Measurements from ENCODE around the gene LCE1D.

LCE1D gene, protein sequence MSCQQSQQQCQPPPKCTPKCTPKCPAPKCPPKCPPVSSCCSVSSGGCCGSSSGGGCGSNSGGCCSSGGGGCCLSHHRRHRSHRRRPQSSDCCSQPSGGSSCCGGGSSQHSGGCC

DNA sequence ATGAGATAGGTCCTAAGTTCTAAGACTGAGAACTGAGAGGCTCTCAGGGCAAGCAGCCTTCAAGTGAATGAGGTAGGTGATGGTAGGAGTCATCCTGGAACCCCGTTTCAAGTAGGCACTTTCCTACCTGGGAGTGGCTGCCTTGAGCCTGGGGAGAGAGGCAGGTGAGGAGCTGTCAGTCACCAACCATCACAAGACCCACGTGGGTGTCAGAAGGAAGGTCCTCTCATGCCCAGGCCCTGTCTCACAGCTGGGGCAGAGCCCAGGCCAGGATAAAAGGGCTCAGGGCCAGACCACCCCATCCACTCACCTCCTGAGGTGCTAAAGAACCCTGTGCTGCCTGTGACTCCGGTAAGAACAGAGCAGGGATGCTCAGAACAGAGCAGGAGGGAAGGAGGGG, at the start of gene LCE1D:
Gene LCE1D, plus strand, starts transcription at position 301 of the 400 bp plus-strand sequence. CDS start 1,074 bp downstream, outside the sequence.
- no peak for DNase-seq (ENCODE audit: low read depth)

DNA sequence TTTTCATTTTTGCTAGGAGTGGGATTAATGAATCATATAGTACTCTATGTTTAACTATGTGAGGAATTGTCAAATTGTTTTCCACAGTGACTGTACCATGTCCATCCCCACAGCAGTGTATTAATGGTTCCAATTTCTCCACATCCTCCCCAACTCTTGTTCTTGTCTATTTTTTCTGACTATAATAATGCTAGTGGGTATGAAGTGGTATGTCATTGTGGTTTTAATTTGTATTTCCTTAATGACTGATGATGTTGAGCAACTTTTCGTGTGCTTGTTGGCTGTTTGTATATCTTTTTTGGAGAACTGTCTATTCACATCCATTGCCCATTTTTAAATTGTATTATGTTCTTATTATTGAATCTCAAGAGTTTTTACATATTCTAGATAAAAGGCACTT, 48.7 kb upstream of the LCE1D start:
- no peak for DNase-seq (ENCODE audit: low read depth)

- peak; percentile 92 for DNase-seq (ENCODE audit: low read depth)
These were observed 44.3 kb upstream of the LCE1D start for GRCh38 chr1:152752225-152752624.

DNA sequence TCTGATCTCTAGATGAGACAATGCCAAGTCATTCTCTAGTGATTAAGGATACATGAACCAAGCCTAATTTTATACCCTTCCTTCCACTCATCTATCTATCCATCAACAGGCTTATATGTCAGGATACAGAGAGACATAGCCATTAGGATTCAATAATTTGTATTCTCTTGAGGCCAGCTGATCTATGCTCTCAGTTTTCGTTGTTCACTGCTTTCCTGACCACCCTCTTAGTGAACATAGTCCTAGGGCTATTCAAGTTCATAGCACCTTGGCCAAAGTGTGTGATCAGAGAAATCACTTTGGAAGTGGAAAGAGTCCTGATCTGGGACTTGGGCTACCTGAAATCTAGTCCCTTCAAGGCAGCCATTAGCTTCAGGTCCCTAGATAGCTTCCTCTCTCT, 42.9 kb upstream of the LCE1D start:
- DNase-seq (ENCODE audit: low read depth) = no peak

DNA sequence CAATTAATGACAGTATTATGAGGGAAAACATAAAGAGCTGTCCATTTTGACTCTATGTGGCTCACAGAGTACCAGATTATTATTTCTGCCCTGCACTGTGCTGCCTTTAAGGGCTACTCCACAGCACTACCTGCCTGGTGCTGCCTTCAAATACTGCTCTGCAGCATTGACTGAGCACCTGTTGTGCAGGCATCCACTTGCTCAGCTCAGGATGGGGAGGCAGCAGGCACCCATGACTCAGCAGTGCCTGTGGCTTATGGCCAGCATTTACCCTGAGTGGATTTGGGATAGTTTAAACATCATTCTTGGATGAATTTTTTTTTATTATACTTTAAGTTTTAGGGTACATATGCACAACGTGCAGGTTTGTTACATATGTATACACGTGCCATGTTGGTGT, 39.6 kb upstream of the LCE1D start:
- DNase-seq (ENCODE audit: low read depth) = no peak

DNA sequence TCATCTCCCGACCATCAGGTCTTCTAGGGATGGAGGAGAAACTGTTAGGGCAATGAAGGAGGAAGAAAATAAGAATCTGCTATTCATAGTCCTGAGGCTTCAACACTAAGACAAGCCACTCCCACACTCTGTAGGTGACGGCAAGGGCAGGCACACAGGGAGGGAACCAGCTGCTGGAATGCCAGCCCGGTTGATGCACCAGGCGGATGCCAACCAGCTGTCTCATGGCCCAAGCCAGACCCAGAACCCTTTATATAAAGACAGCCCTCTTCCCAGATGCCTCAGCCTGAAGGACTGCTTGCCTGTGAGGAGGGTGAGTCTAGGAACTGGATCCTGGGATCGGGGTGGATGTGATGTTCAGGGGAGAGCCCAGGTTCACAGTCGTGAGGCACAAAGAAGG, 38.8 kb upstream of the LCE1D start, which contains the start of gene KPRP:
Gene KPRP, plus strand, starts transcription at position 279 of the 400 bp plus-strand sequence. CDS start 1,564 bp downstream, outside the sequence.
- DNase-seq (ENCODE audit: low read depth) = no peak

- no peak for DNase-seq (ENCODE audit: low read depth)
These were observed 37.9 kb upstream of the LCE1D start for GRCh38 chr1:152758636-152759035.

DNA sequence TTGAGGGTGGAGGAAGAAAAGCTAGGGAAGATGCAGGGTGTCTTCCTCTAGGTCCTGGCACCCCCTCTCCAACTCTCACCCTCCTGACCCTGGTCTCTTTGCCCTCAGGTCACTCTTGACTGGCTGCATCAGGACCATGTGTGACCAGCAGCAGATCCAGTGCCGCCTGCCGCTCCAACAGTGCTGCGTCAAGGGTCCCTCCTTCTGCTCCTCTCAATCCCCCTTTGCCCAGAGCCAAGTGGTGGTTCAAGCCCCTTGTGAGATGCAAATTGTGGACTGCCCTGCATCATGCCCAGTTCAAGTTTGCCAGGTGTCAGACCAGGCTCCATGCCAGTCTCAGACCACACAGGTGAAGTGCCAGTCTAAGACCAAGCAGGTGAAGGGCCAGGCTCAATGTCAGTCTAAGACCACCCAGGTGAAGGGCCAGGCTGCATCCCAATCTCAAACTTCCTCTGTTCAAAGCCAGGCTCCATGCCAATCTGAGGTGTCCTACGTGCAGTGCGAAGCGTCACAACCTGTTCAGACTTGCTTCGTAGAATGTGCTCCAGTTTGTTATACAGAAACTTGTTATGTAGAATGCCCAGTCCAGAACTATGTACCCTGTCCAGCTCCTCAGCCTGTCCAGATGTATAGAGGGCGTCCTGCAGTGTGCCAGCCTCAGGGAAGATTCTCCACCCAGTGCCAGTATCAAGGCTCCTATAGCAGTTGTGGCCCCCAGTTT, 36.9 kb upstream of the LCE1D start:
- no peak for DNase-seq (ENCODE audit: low read depth)

DNA sequence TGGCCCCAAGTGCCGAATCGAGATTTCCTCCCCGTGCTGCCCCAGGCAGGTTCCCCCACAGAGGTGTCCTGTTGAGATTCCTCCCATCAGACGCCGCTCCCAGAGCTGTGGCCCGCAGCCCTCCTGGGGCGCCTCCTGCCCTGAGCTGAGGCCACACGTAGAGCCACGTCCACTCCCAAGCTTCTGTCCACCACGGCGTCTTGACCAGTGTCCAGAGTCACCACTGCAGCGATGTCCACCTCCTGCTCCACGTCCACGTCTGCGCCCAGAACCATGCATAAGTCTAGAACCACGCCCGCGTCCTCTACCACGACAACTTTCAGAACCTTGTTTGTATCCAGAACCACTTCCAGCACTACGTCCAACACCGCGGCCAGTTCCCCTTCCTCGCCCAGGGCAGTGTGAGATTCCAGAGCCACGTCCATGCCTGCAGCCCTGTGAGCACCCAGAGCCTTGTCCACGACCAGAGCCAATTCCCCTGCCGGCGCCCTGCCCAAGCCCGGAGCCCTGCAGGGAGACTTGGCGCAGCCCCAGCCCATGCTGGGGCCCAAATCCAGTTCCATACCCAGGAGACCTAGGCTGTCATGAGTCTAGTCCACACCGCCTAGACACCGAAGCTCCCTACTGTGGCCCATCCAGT, 35.9 kb upstream of the LCE1D start:
- DNase-seq (ENCODE audit: low read depth) = no peak

DNA sequence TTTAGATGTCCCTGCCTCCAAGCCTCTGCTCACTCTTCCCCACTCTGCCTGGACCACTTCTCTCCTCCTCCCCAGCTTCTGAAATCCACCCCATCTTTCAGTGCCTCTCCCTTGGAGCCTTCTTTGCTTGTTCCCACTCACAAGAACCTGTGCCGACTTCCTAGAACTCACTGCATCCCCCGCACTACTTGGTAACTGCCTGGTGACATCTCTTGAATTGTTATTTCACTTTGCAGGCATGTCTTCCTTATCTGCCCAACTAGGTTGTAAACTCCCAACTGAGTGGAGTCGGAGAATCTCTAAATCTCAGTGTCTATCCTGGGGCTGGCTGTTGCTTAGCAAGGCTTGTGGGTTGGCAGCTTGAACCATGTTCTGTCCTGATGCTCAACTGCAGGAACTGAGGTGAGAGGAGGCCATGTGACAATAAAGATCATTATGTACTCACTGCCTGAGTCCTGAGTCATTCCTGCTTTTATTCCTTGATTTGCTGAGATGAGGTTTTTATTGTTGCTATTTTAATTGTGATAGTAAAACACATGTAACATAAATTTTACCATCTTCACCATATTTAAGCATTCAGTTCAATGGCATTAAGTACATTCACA, 34.8 kb upstream of the LCE1D start:
- DNase-seq (ENCODE audit: low read depth) = no peak

GRCh38 chr1:152768847-152769533, 27.5 kb upstream of the LCE1D start:
- DNase-seq (ENCODE audit: low read depth) = peak; percentile 87

DNA sequence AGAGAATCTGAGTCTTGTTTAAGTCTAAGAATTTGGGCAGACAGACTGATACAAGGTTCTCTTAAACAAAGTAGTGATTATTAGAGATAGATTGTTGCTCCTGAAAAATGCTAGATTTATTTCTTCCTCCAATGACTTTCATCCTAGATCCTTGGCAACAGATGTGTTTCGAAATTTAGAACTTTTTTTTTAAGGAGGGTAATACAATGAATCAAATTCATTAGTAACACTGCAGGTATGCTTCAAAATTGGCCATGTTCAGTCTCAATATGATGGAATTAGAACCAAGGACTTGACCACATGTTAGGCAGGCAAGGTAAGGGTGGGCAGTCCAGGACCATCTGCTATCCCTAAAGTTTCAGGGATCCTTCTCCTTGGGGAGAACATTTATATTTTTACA, 26.1 kb upstream of the LCE1D start:
- no peak for DNase-seq (ENCODE audit: low read depth)

DNA sequence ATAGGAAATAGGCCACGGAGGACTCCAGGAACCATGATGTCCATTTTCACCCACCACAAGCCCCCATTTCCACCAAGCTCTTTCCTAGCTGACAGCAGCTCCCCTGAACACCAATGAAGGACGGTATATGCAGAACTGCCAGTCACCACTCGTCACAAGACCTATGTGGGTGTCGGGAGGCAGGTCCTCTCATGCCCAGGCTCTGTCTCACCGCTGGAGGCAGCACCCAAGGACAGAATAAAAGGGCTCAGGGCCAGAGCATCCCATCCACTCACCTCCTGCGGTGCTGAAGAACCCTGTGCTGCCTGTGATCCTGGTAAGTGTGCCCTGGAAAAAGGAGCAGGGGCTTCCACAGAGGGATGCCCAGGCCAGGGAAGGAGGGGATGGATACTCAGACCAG, 21.6 kb upstream of the LCE1D start, which contains the start of gene LCE1F:
Gene LCE1F, plus strand, starts transcription at position 266 of the 400 bp plus-strand sequence. CDS start 1,232 bp downstream, outside the sequence.
- no peak for DNase-seq (ENCODE audit: low read depth)

- DNase-seq (ENCODE audit: low read depth) = no peak
These were observed 20.2 kb upstream of the LCE1D start for GRCh38 chr1:152776361-152776760.

DNA sequence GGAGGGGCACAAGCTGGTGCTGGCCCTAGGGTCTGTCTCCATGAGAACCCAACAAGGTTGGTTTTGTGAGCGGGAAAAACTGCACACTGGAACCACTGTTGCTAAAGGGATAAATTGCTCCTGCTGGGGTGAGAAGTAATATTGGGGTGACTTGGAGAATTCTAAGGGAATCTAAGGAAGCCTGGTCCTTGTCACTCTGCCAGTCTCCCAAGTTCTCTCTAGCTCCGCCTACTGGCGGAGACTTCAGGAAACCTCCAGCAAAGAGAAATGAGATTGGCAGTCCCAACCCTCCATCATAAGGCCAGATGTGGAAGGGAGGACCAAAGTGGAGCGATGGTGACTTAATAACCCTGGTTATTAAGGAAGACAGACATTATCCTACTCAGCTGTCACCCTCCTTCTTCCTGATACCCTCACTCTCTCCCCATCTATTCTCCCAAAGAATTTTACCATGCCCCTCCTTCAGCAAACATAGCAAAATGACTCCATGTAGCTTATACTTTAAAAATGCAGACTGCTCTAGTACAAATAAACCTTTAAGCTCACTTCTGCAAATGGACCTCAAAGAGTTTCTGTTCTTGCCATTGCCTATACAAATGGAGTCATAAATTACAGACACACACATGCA, 18.9 kb upstream of the LCE1D start:
- no peak for DNase-seq (ENCODE audit: low read depth)

GRCh38 chr1:152783095-152783494, 13.4 kb upstream of the LCE1D start:
- peak; percentile 76 for DNase-seq (ENCODE audit: low read depth)

- DNase-seq (ENCODE audit: low read depth) = no peak
These were observed 10.4 kb upstream of the LCE1D start, which contains the start of gene LCE1E for GRCh38 chr1:152786077-152786476. LCE1E (plus strand) TSS chr1:152786257; CDS start chr1:152787300, 1,043 bp downstream.

DNA sequence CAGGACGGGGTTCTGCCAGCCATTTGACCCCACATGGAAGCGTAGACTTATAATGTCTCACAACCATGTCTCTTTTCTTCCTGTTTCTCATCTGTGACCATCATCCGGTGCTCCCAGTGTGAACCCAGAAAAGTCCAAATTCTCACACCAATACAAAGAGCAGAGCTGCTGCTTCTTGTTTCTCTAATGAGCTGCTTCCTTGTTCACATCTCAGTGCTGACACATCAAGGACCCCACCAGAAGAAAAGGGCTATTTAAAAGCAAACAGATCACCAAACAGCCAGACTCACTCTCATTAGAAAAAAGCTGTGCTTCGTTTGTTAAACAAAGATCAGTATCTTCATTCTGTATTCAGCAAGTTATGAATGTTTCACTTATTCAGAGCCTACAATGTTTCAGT, 835 bp upstream of the LCE1D start:
- no peak for DNase-seq (ENCODE audit: low read depth)

DNA sequence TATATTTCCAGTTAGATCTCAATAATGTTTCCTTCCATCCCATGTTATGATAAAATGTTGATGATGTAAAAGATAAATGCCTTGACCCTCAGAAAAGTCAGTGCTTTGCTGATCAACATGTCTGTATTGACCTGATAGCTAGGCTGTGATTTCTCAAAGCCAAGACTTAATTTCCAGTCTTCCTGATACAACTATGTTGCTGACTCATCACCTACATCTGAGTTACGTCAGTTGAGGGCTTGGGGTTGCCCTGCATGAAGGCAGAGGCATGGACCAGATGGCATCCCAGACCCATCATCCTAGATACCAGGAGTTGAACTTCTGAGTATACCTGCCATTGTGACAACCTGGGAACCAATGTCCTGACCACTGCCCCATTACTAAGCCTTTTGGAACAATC, 4.8 kb downstream of the LCE1D start:
- no peak for DNase-seq (ENCODE audit: low read depth)

DNA sequence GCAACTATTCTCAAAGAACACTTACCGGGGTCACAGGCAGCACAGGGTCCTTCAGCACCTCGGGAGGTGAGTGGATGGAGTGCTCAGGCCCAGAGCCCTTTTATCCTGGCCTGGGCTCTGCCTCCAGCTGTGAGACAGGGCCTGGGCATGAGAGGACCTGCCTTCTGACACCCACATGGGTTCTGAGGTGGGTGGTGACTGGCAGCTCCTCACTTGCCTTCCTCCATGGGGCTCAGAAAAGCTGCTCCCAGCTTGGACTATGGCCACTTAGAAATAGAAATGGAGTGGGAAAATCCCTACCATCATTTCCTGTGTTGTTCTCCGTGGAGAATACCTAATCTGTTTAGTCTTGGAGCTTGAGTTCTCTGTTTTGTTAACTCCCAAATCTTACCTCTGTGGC, 10.1 kb downstream of the LCE1D start, which contains the start of gene LCE1C:
Gene LCE1C, minus strand, starts transcription at position 76 of the 400 bp plus-strand sequence. CDS start 1,173 bp downstream, outside the sequence.
- DNase-seq (ENCODE audit: low read depth) = no peak

GRCh38 chr1:152811050-152811449, 14.5 kb downstream of the LCE1D start:
- DNase-seq (ENCODE audit: low read depth) = no peak
